ENCODE results near the gene RHO.
A peak's percentile ranks its signal among the peaks of the same experiment; 100 is the strongest.
"Not testable (repeated sequence)": the region's sequence is repeated elsewhere in the genome, so short reads cannot be mapped to it uniquely, and the experiment has no call there.

RHO gene

DNA sequence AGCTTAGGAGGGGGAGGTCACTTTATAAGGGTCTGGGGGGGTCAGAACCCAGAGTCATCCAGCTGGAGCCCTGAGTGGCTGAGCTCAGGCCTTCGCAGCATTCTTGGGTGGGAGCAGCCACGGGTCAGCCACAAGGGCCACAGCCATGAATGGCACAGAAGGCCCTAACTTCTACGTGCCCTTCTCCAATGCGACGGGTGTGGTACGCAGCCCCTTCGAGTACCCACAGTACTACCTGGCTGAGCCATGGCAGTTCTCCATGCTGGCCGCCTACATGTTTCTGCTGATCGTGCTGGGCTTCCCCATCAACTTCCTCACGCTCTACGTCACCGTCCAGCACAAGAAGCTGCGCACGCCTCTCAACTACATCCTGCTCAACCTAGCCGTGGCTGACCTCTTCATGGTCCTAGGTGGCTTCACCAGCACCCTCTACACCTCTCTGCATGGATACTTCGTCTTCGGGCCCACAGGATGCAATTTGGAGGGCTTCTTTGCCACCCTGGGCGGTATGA is at the start of gene RHO:
RHO (plus strand) TSS at position 51 of the 512 bp plus-strand sequence; CDS start at position 146, 95 bp downstream.
- Mint-ChIP-seq H3K4me3 (no peak within 1 kb of the TSS), H3K27ac (no peak within 1 kb of the TSS), H3K9me3 (no peaks in the 10 kb centered on the region), H3K4me1 (no peaks in the 10 kb centered on the region), H3K27me3 (no peaks in the 10 kb centered on the region), H3K36me3 (no peaks in the 10 kb centered on the region)

DNA sequence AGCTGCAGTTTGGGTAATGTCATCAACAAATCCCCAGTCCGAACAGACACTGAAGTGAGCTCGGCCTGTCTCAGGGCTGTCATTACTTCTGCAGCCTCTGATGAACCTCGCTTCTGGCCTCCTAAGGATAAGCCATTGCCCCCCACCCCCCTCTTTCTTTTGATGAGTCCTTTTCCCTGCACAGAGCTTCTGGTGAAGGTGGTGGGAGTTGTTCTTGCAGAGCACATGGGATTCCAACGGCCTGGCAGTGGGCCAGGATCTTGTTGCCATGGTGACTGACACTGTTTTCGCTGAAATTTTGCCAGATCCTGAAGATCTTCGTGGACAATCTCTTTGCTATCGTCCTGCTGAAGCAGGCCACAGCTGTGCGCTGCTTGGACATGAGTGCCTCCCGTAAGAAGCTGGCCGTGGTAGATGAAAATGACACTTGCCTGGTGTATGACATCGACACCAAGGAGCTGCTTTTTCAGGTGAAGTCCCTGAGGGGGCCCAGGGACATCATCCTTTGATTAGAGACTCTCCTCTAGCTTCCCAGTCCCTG is 47.1 kb upstream of the RHO start:
- not testable (repeated sequence) for H3K4me3 Mint-ChIP-seq, H3K36me3 Mint-ChIP-seq, H3K27me3 Mint-ChIP-seq, H3K9me3 Mint-ChIP-seq
- H3K27ac Mint-ChIP-seq: peak overlapping the region; percentile 55
- peaks cover 19% of the 10 kb centered on the region for H3K4me1 Mint-ChIP-seq

DNA sequence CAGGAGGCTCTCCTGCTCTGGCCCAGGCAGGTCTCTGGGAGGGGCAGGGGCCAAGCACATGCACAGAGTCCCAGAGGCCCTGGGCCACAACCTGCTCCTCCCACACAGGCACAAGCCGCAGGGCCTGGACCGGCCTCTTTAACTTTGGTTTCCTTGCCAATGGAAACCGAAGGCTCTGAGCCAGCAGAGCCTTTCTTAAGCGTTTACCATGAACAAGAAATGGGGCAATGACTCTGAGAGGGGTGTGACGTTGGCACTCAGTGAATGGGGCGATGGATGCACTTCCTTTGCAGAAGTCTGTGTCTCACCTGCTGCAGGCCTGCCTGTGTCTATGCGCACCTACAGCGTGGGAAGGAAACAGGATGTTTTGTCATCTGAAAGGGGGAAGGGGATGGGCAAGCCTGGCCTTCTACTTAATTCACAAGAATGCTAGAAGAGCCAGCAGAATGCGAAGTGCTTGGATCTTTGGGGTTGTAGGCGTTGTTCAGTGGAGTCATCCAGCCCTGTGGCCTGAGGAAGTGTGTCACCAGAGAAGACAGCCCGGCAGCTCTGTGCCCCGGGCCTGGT is 46.6 kb upstream of the RHO start:
- Mint-ChIP-seq H3K27ac (peak overlapping the region; percentile 76), H3K4me3 (peak overlapping the region; percentile 2), H3K9me3 (no peaks in the 10 kb centered on the region), H3K4me1 (peaks cover 19% of the 10 kb centered on the region), H3K36me3 (peaks cover 6% of the 10 kb centered on the region), H3K27me3 (no peaks in the 10 kb centered on the region)

DNA sequence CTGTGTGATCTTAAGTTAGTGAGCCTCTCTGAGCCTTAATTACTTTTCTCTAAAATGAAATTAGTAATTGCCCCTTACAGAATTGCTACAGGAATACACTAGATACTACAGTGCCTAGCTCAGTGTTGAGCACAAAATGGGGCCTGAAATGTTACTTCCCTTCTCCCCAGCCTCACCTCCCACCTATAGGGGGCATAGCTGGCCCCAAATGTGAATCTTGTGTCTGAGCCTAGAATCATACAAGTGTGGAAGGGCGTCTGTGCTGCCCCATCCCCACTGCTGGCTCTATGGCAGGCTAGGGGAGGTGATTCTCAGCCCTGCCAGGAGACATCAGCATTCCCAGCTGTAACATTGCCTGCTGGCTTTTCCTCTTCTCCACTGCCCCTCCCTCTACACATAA is 45.7 kb upstream of the RHO start:
- Mint-ChIP-seq H3K4me3 (no peak overlapping the region), H3K9me3 (no peaks in the 10 kb centered on the region), H3K4me1 (peaks cover 19% of the 10 kb centered on the region), H3K27me3 (no peaks in the 10 kb centered on the region), H3K36me3 (peaks cover 3% of the 10 kb centered on the region), H3K27ac (no peak overlapping the region)

DNA sequence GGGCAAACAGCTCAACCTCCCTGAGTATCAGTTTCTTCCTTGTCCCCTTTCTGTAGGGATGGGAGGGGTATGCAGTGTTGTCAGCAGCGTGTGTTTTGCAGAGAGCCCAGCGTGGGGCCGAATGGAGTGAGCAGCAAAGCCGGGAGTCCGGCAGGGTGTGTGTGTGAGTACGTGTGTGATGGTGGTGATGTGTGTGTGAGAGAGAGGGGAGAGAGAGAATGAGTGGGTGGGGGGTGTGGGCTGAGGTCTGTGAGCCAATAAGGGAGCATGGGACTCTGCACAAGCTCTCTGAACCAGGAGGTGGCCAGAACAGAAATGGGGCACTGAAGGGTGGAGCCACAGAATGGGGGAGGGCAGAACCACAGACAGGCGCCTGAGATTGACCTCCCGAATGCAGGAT is 44.6 kb upstream of the RHO start:
- Mint-ChIP-seq H3K36me3 (peaks cover 3% of the 10 kb centered on the region), H3K4me1 (peaks cover 19% of the 10 kb centered on the region), H3K27me3 (no peaks in the 10 kb centered on the region), H3K9me3 (no peaks in the 10 kb centered on the region), H3K27ac (no peak overlapping the region), H3K4me3 (no peak overlapping the region)

DNA sequence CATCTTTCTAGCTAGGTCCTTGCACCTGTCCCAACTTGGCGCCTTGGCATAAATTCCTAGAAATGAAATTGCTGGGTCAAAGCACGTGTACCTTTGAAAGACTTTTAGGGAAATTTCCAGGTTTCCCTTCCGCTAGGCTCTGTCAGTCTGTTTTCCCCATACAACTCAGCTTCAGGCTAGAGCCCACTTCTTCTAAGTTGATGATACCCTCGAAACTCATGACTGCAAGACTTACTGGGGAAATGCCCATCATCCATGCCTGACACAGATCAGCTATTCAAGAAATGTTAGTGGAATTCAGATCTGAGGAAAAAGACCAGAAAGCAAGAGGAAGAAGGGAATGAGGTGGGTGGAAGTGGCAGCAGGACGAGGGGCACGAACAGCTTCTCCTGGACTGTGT is 43.3 kb upstream of the RHO start:
- H3K27ac Mint-ChIP-seq, H3K27me3 Mint-ChIP-seq, H3K9me3 Mint-ChIP-seq, H3K4me3 Mint-ChIP-seq, H3K36me3 Mint-ChIP-seq: not testable (repeated sequence)
- H3K4me1 Mint-ChIP-seq: peaks cover 19% of the 10 kb centered on the region

DNA sequence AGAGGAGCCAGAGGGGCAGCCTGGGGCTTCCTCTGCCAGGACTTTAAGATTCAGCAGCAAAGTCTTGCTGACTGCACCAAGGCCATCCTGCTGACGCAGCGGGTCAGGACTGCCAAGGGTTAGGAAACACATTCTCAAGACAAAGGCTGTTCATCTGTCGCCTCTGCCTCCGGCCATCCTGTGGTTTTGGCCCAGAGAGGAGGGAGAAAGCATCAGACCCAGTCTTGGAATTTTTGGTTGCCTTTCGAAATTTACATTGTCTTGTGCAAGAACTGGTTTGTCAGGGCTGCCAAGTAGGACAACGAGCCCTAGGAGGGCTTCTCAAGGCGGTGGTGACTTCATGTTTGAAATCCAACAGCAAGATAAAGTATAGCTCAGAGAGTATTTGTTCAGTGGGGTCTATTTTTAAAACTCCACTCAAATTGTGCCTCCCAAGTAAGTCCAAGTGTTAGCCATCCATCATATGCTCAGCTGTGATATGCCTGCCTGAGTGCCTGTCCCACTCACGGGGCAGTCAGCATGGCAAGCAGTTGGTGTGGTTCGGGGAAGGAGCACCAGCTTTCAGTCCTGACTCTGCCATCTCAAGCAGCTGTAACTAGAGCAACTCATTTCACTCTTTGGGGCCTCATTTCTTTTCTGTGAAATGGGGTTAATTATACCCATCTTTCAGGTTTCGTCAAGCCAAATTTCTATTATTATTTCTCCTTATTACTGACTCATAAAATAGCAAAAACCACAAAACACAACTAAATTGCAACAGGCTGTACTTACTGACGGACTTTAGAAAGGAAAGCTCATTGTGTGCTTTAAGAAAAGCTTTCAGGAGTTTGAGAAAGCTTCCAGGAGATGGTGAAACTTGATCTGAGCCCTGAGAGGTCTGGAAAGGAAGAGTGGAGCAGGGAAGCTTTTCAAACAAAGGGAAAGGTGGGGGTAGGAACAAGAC is 42.4 kb upstream of the RHO start:
- no peak overlapping the region for H3K4me3 Mint-ChIP-seq
- H3K27me3 Mint-ChIP-seq: no peaks in the 10 kb centered on the region
- H3K27ac Mint-ChIP-seq: no peak overlapping the region
- H3K9me3 Mint-ChIP-seq: no peaks in the 10 kb centered on the region
- H3K36me3 Mint-ChIP-seq: no peaks in the 10 kb centered on the region
- H3K4me1 Mint-ChIP-seq: peaks cover 19% of the 10 kb centered on the region

DNA sequence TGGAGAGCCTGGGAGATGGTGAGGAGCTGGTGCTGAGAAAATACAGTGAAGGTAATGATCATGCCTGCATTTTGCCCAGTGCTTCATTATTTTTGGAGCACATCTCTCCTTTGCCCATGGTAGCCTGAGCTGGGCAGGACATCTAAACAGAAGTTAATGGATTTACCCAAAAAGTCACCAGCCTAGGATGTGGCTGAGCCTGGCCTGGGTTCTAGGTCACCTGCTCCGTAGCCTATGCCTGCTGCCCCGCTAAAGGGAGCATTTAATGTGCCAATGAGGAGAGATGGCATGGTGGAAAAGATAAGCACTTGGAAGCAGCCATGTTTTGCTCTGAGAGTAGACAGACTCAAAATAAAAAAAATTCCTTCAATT is 41.8 kb upstream of the RHO start:
- Mint-ChIP-seq H3K4me3 (no peak overlapping the region), H3K36me3 (no peaks in the 10 kb centered on the region), H3K27ac (no peak overlapping the region), H3K4me1 (peaks cover 13% of the 10 kb centered on the region), H3K9me3 (no peaks in the 10 kb centered on the region), H3K27me3 (no peaks in the 10 kb centered on the region)

DNA sequence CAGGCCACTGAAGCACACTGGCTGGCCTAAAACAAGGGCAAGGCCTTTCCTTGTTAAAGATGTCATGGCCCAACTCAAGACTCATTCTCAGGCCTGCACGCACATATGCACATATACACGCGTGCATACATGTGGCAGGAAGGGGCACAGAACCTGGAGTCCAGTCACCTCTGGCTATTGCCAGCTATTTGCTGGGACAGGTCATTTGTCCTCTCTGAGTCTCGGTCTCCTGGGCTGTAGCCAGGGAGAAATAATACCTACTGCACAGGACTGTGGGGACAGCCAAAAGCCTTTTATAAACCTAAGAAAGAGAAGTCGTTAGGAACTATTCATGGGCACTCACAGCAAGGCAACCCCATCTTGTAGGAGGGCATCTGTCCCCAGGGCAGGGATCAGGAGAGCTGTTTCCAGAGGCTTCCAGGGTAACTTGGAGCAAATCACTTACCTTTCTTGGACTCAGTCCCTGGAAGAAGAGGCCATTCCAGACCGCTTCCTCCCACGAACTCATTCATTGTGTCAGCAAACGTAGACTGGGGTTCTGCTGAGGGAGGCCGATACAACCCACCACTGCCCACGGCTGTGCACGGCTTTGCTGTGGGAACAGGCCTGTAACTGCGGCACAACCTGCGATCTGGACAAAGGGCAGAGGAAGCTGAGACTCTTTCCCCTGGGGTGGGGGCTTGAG is 41.1 kb upstream of the RHO start:
- H3K36me3 Mint-ChIP-seq: no peaks in the 10 kb centered on the region

DNA sequence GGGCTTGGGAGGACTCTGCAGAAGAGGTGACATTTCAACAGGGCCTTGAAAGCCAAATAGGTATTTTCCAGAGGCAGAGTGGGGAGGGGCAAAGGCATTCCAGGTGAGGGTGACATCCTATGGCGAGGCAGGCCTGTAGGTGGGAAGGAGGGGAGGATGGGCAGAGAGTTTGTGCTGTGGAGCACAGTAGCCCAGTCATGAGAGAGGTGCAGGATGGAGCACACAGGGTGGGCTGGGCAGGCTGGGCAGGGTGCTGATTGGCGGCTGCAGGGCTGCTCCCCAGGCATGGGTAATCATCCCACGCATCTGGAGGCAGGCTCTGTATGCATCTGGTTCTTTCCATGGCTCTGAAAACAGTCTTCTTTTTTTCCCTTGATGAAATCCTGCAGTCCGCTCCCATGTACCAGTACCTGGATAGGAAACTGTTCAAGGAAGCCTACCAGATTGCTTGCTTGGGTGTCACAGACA is 40.5 kb upstream of the RHO start:
- H3K4me3 Mint-ChIP-seq: not testable (repeated sequence)

More for the DNA sequence above, 41.1 kb upstream of the RHO start:
- peaks cover 6% of the 10 kb centered on the region for H3K4me1 Mint-ChIP-seq
- H3K9me3 Mint-ChIP-seq: no peaks in the 10 kb centered on the region
- H3K27me3 Mint-ChIP-seq: no peaks in the 10 kb centered on the region
- no peak overlapping the region for H3K27ac Mint-ChIP-seq
- H3K4me3 Mint-ChIP-seq: no peak overlapping the region

DNA sequence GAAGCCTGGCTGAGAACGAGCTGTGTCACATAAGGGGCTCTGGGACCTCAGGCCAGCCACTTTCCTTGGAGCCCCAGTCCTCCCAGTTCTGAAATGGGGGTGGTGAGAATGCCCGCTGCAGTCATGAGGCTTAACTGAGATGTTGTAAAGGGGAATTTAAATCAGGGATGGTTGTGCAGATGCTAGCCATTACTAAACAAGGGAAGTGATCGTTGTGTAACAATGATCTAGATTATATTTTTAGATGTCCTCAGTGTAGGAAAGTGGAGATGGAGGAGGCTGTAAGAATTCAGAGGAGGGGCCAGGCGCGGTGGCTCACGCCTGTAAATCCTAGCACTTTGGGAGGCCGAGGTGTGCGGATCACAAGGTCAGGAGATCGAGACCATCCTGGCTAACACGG is 39.2 kb upstream of the RHO start:
- not testable (repeated sequence) for H3K4me1 Mint-ChIP-seq, H3K4me3 Mint-ChIP-seq, H3K36me3 Mint-ChIP-seq, H3K27ac Mint-ChIP-seq, H3K27me3 Mint-ChIP-seq, H3K9me3 Mint-ChIP-seq

More for the DNA sequence above, 40.5 kb upstream of the RHO start:
- H3K4me1 Mint-ChIP-seq, H3K27ac Mint-ChIP-seq, H3K36me3 Mint-ChIP-seq, H3K27me3 Mint-ChIP-seq, H3K9me3 Mint-ChIP-seq: not testable (repeated sequence)

DNA sequence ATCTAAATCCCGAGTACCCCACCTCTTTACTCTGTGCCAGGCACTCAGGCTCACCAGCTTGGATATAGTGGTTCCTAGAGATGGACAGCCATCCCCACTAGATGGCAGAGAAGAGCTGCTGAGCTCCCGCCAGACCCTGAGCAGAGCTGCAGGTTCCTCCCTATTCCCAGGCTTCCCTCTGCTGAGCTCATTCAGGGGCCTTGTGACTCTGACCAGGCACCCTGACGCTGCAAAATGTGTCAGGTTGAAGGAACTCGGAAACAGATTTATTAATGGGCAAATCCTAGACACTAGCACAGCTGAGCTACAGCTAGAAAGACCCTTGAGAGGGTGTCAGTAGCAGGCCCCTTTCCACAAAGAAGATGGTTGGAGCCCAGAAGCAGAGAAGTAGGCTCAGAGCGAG is 38.2 kb upstream of the RHO start:
- H3K4me3 Mint-ChIP-seq: no peak overlapping the region
- H3K36me3 Mint-ChIP-seq: peaks cover 5% of the 10 kb centered on the region
- H3K27ac Mint-ChIP-seq: no peak overlapping the region
- H3K9me3 Mint-ChIP-seq: no peaks in the 10 kb centered on the region
- H3K4me1 Mint-ChIP-seq: no peaks in the 10 kb centered on the region
- H3K27me3 Mint-ChIP-seq: no peaks in the 10 kb centered on the region

DNA sequence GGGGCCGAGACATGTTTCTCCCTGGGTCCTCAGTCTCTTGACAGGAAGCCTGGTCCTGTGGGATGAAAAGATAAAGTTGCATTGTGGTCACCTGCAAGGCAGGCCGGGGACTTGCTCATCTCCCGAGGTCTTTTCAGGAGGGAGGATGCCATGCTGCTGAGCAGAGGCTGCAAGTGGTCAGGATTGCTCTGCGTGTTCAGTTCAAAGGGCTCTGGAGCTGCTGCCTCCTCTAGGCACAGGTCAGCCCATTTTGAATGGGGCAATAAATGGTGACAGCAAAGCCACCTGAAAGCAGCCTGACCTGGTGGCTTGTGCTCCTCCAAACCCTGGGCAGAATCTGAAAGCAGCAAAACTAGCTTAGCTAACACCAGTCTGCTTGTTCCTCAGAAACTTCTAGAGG is 37.4 kb upstream of the RHO start:
- H3K9me3 Mint-ChIP-seq, H3K4me3 Mint-ChIP-seq, H3K27me3 Mint-ChIP-seq, H3K36me3 Mint-ChIP-seq, H3K4me1 Mint-ChIP-seq, H3K27ac Mint-ChIP-seq: not testable (repeated sequence)

DNA sequence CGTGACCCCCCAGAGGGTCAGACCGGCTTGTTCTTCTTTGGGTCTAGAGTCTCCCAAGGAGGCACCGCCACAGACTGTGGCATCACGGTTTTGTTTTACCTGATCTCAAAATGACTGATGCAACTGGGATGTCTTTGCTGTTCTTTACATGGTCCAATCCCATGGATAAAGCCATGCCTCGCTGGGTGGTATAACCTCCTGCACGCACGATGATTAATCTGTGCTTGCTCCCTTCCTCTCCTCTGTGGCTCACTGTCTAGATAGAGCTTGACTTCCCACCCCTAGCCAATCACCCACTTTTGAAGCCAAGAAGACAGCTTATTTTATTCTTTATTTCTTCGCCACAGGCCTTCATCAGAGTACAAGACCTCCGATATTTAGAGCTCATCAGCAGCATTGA is 36.6 kb upstream of the RHO start:
- Mint-ChIP-seq H3K36me3 (peaks cover 6% of the 10 kb centered on the region), H3K4me1 (no peaks in the 10 kb centered on the region), H3K9me3 (no peaks in the 10 kb centered on the region), H3K4me3 (no peak overlapping the region), H3K27me3 (no peaks in the 10 kb centered on the region), H3K27ac (no peak overlapping the region)

DNA sequence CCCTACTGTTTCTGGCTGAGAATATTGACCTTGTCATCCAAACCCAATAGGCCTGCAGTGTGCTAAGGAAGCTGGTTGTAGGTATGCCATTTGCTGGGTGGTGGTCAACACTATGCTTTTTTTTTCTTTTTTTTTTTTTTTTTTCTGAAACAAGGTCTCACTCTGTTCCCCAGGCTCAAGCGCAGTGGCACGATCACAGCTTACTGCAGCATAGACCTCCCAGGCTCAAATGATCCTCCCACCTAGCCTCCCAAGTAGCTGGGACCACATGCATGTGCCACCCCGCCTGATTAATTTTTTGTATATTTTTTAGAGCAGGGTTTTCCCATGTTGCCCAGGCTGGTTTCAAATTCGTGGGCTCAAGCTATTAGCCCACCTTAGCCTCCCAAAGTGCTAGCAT is 35.7 kb upstream of the RHO start:
- Mint-ChIP-seq H3K27me3 (no peaks in the 10 kb centered on the region), H3K4me3 (no peak overlapping the region), H3K4me1 (no peaks in the 10 kb centered on the region), H3K36me3 (peaks cover 6% of the 10 kb centered on the region), H3K27ac (no peak overlapping the region), H3K9me3 (no peaks in the 10 kb centered on the region)

DNA sequence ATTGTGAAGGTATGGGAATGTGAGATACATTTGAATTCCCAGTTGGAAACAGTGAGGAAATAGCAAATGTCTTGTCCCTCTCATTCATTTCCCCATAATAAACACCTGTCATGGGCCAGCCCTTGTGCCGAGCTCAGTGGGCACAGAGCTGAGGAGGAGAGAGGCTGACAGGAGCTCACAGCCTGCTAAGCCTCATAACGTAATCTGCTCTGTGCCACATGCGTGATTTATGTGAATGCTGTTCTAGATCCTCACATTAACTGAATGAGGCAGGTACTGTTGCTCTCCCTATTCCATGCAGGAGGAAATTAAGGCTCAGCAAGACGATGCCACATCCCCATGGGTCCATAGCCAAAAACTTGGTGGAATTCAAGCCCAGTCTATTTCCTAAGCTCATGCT is 35.2 kb upstream of the RHO start:
- peaks cover 6% of the 10 kb centered on the region for H3K36me3 Mint-ChIP-seq
- H3K9me3 Mint-ChIP-seq: no peaks in the 10 kb centered on the region
- H3K4me3 Mint-ChIP-seq: no peak overlapping the region
- no peak overlapping the region for H3K27ac Mint-ChIP-seq
- no peaks in the 10 kb centered on the region for H3K4me1 Mint-ChIP-seq
- H3K27me3 Mint-ChIP-seq: no peaks in the 10 kb centered on the region
